ENCODE data around the gene SIX4. TPM values are rescaled to one million over a fixed set of nuclear protein-coding genes. Genes with fewer than 3 reads are reported as not detected.

SIX4 gene
- total and polyA plus RNA-seq, 12 donors = 0.40 to 3.9 (median 3.0) TPM

DNA sequence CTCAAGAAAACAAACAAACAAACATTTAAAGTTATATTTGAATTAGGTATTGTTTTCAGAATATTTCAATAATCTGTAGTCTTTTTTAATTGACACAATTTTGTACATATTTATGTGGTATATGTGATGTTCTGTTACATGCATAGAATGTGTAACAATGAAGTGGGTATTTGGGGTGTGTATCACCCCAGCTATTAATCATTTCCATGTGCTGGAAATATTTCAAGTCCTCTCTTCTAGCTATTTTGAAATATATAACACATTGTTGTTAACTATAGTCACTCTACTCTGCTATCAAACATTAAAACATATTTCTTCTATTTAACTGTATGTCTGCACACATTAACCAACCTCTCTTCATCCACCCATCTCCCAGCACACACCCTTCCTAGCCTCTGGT, 42.9 kb downstream of the SIX4 start:
- Histone ChIP-seq H3K27ac (no peak overlapping the region), H3K4me3 (no peak overlapping the region), H3K27me3 (no peaks in the 10 kb centered on the region), H3K36me3 (replicated peaks in 1 of 2) (no peaks in the 10 kb centered on the region), H3K9me3 (replicated peaks in 1 of 3) (no peaks in the 10 kb centered on the region), H3K4me1 (replicated peaks in 1 of 2) (no peaks in the 10 kb centered on the region)
- no peak for DNase-seq
- intact Hi-C loops (cut with DNase I) = no loop called here
- TF ChIP-seq, protein P1, sequence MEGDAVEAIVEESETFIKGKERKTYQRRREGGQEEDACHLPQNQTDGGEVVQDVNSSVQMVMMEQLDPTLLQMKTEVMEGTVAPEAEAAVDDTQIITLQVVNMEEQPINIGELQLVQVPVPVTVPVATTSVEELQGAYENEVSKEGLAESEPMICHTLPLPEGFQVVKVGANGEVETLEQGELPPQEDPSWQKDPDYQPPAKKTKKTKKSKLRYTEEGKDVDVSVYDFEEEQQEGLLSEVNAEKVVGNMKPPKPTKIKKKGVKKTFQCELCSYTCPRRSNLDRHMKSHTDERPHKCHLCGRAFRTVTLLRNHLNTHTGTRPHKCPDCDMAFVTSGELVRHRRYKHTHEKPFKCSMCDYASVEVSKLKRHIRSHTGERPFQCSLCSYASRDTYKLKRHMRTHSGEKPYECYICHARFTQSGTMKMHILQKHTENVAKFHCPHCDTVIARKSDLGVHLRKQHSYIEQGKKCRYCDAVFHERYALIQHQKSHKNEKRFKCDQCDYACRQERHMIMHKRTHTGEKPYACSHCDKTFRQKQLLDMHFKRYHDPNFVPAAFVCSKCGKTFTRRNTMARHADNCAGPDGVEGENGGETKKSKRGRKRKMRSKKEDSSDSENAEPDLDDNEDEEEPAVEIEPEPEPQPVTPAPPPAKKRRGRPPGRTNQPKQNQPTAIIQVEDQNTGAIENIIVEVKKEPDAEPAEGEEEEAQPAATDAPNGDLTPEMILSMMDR (IDR thresholded peaks at IDR 0.05) = no peak
- TF ChIP-seq POLR2A (IDR thresholded peaks at IDR 0.05) = no peak

DNA sequence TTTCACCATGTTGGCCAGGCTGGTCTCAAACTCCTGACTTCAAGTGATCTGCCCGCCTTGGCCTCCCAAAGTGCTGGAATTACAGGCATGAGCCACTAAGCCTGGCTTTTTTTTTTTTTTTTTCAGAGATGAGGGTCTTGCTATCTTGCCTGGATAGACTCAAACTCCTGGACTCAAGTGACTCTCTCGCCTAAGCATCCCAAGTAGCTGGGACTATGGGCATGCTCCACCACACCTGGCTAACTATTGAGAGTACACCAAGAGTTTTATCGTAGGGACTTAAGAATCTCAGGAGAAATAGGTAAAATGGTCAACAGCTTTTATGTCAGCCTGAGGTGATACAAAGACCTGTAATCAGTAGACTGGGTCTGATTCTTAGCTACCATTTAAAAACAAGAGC, 43.6 kb downstream of the SIX4 start:
- 83 to 100% (median 98%) methylated on average over 3 of the region's 3 CpGs for WGBS, 4 donors
- H3K4me1 ChIP-seq (replicated peaks in 1 of 2) = no peaks in the 10 kb centered on the region
- H3K4me3 ChIP-seq = no peak overlapping the region
- H3K27ac ChIP-seq = no peak overlapping the region
- H3K9me3 ChIP-seq (replicated peaks in 1 of 3) = no peaks in the 10 kb centered on the region
- no peaks in the 10 kb centered on the region for H3K36me3 ChIP-seq (replicated peaks in 1 of 2)
- intact Hi-C loops (cut with DNase I) = no loop called here
- DNase-seq = no peak
- TF ChIP-seq, protein P1 (IDR thresholded peaks at IDR 0.05) = no peak
- no peak for TF ChIP-seq POLR2A (IDR thresholded peaks at IDR 0.05)
- H3K27me3 ChIP-seq = no peaks in the 10 kb centered on the region

DNA sequence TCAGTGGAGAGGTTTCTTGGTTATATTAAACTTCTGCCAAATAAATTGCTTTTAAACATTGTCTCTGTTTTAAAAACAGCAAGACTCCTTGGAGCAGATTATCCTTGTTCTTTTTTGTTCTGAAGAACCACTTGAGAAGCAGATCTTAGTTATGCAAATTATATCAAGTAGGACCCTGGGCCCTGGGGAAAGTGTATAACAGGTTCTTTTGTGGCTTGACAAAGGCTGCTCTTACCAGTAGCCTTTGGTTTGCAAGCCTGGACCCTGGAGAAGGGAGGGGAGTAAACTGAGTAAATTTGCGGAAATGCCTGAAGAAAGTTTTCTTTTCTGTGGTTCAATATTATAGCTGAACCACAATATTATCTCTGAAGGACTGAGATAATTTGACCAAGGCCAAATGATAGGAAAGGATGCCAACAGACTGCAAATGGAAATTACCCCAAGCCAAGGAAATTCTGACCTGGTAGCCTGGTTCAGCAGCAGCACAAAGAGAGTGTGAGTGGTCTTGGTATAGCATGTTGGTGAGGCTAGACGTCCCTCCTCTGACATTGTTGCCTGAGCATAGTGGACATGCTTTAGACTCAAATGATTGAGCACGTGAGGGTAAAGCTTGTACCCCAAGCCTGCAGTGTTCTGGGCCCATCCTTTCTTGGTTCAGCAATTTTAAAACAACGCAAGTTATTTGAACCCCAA, 44.4 kb downstream of the SIX4 start:
- 61 to 68% (median 65%) methylated on average over 4 of the region's 4 CpGs for WGBS, 4 donors
- intact Hi-C loops (cut with DNase I) = no loop called here
- Histone ChIP-seq H3K27me3 (no peaks in the 10 kb centered on the region), H3K4me3 (no peak overlapping the region), H3K27ac (no peak overlapping the region), H3K36me3 (replicated peaks in 1 of 2) (no peaks in the 10 kb centered on the region), H3K9me3 (replicated peaks in 1 of 3) (no peaks in the 10 kb centered on the region), H3K4me1 (replicated peaks in 1 of 2) (no peaks in the 10 kb centered on the region)
- DNase-seq = peak in 2 of 7 donors; percentile 11 to 22
- TF ChIP-seq, protein P1 (IDR thresholded peaks at IDR 0.05) = no peak
- no peak for TF ChIP-seq POLR2A (IDR thresholded peaks at IDR 0.05)

DNA sequence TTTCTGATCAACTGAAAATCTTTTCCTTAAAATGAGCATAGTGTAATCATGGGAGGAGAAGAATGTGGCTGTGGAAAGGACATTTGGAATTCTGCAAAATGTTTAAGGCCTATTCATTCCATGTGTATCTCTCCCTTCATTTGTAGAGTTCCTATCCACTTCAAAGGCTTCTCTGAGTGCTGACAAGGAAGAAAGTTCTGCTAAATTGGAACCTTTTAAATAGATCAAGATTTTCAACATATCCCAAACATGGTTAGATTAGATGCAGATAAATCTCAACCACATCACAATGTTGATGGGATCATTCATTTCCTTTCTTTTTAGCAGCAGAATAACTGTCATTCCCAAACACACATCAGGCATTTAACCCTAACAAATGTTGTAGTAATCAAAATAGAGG, 46.5 kb downstream of the SIX4 start:
- no peak overlapping the region for H3K4me3 ChIP-seq
- H3K27ac ChIP-seq = no peak overlapping the region
- intact Hi-C loops (cut with DNase I) = no loop called here
- no peak for TF ChIP-seq POLR2A (IDR thresholded peaks at IDR 0.05)
- TF ChIP-seq, protein P1 (IDR thresholded peaks at IDR 0.05) = no peak
- H3K4me1 ChIP-seq (replicated peaks in 1 of 2) = no peaks in the 10 kb centered on the region
- H3K27me3 ChIP-seq = no peaks in the 10 kb centered on the region
- no peaks in the 10 kb centered on the region for H3K36me3 ChIP-seq (replicated peaks in 1 of 2)
- no peaks in the 10 kb centered on the region for H3K9me3 ChIP-seq (replicated peaks in 1 of 3)
- no peak for DNase-seq

Data from adrenal gland (tissue), 12 donors.